ENCODE results near the gene ANKRD7. TPM values are rescaled to one million over a fixed set of nuclear protein-coding genes. Genes with fewer than 3 reads are reported as not detected.

Gene ANKRD7
- total and polyA plus RNA-seq, 4 donors: 0.42 TPM; not detected in 3

DNA sequence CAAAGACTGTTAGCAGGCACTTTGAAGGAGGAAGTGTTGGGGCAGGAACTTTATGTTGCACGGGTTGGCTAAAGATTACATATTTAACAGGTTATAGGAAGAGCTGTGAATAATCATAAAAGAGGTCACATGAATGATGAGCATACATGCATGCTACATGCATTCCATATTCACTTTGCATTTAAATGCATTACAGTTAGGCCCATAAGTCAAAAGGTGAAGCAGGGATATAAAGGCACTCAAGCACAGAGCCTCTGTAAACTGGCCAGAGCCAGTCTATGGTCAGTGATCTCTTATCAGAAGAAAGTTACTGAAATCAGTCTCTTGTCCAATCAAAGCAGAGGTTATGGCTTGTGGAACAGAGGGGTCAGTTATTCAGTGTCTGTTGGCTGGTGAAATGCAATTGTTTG is 7.3 kb upstream of the ANKRD7 start:
- Histone ChIP-seq H3K27me3 (ENCODE audit: control insufficient read depth in 4 of 4, insufficient read depth in 4 of 4, low read length in 3 of 4) (peaks cover 0 to 9% (median 3%) of the 10 kb centered on the region in 4 donors), H3K9me3 (ENCODE audit: control insufficient read depth in 4 of 4, low read length in 3 of 4) (no peaks in the 10 kb centered on the region), H3K9ac (ENCODE audit: low read depth in 1 of 2, low read length in 2 of 2) (no peak overlapping the region), H3K36me3 (ENCODE audit: control insufficient read depth in 4 of 4, insufficient read depth in 3 of 4, low read depth in 1 of 4, low read length in 3 of 4) (no peaks in the 10 kb centered on the region), H3K4me1 (ENCODE audit: control insufficient read depth in 4 of 4, insufficient read depth in 4 of 4, low read length in 3 of 4) (peaks cover 0 to 6% (median 3%) of the 10 kb centered on the region in 4 donors), H3K27ac (ENCODE audit: low read depth in 1 of 2, low read length in 2 of 2) (no peak overlapping the region), H3K4me3 (ENCODE audit: low read depth in 1 of 3, low read length in 3 of 3) (no peak overlapping the region)
- WGBS: 41% methylated on average over 1 of the region's 1 CpG
- TF ChIP-seq, protein P1, sequence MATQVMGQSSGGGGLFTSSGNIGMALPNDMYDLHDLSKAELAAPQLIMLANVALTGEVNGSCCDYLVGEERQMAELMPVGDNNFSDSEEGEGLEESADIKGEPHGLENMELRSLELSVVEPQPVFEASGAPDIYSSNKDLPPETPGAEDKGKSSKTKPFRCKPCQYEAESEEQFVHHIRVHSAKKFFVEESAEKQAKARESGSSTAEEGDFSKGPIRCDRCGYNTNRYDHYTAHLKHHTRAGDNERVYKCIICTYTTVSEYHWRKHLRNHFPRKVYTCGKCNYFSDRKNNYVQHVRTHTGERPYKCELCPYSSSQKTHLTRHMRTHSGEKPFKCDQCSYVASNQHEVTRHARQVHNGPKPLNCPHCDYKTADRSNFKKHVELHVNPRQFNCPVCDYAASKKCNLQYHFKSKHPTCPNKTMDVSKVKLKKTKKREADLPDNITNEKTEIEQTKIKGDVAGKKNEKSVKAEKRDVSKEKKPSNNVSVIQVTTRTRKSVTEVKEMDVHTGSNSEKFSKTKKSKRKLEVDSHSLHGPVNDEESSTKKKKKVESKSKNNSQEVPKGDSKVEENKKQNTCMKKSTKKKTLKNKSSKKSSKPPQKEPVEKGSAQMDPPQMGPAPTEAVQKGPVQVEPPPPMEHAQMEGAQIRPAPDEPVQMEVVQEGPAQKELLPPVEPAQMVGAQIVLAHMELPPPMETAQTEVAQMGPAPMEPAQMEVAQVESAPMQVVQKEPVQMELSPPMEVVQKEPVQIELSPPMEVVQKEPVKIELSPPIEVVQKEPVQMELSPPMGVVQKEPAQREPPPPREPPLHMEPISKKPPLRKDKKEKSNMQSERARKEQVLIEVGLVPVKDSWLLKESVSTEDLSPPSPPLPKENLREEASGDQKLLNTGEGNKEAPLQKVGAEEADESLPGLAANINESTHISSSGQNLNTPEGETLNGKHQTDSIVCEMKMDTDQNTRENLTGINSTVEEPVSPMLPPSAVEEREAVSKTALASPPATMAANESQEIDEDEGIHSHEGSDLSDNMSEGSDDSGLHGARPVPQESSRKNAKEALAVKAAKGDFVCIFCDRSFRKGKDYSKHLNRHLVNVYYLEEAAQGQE (IDR thresholded peaks at IDR 0.05): no peak
- TF ChIP-seq RAD21 (IDR thresholded peaks at IDR 0.05): no peak
- TF ChIP-seq EGR1 (IDR thresholded peaks at IDR 0.05; ENCODE audit: low read depth in 2 of 2): no peak
- no peak for TF ChIP-seq MAX (IDR thresholded peaks at IDR 0.05)
- no peak for TF ChIP-seq GABPA (IDR thresholded peaks at IDR 0.05 in 1 of 2, conservative IDR thresholded peaks at IDR 0.05 in 1 of 2)
- no peak for TF ChIP-seq ATF3 (IDR thresholded peaks at IDR 0.05)
- TF ChIP-seq FOXA1 (IDR thresholded peaks at IDR 0.05): no peak
- TF ChIP-seq, protein P2, sequence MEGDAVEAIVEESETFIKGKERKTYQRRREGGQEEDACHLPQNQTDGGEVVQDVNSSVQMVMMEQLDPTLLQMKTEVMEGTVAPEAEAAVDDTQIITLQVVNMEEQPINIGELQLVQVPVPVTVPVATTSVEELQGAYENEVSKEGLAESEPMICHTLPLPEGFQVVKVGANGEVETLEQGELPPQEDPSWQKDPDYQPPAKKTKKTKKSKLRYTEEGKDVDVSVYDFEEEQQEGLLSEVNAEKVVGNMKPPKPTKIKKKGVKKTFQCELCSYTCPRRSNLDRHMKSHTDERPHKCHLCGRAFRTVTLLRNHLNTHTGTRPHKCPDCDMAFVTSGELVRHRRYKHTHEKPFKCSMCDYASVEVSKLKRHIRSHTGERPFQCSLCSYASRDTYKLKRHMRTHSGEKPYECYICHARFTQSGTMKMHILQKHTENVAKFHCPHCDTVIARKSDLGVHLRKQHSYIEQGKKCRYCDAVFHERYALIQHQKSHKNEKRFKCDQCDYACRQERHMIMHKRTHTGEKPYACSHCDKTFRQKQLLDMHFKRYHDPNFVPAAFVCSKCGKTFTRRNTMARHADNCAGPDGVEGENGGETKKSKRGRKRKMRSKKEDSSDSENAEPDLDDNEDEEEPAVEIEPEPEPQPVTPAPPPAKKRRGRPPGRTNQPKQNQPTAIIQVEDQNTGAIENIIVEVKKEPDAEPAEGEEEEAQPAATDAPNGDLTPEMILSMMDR (IDR thresholded peaks at IDR 0.05; ENCODE audit: low read depth, low read length, missing input control): no peak
- TF ChIP-seq YY1 (IDR thresholded peaks at IDR 0.05): no peak
- TF ChIP-seq FOXA2 (IDR thresholded peaks at IDR 0.05): no peak
- no peak for TF ChIP-seq HNF4A (conservative IDR thresholded peaks at IDR 0.05)
- no peak for TF ChIP-seq HNF4G (IDR thresholded peaks at IDR 0.05)
- TF ChIP-seq JUND (IDR thresholded peaks at IDR 0.05): no peak
- TF ChIP-seq SP1 (IDR thresholded peaks at IDR 0.05): no peak
- no peak for TF ChIP-seq TAF1 (conservative IDR thresholded peaks at IDR 0.05)
- no peak for DNase-seq (ENCODE audit: low spot score)

DNA sequence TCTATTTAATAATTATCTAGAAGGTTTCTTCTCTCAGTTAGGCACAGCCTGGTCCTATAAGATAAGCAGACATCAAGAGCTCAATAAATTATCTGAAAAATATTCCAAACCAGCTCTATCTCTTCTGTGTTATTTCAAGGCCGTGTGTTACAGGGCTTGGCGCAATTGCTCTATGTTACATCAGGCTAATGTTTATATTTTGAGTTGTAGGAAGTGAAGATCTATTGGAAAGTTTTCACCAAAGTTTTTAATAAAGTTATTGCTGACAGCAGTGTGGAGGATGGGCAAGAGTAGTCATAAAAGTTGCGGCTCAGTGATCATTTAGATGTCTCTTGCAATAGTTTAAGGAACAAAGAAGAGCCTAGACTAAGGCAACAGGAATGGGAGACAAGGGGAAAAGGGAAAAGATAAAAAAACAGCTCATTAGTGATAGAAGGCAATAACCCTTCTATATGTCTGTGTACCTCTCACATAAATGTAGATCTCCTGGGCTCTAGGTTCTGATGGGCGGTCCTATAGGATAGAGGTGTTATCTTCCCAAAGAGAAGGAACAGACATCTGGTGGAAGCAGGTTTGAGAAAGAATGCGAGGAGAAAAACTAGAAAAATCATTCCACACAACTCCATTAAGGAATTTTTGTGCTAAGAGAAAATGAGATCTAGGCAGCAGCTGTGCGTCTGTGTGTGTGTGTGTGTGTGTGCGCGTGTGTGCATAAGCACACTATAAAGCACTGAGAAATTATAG is 5.9 kb upstream of the ANKRD7 start:
- TF ChIP-seq HNF4A (conservative IDR thresholded peaks at IDR 0.05): no peak
- TF ChIP-seq SP1 (IDR thresholded peaks at IDR 0.05): no peak
- TF ChIP-seq, protein P2 (IDR thresholded peaks at IDR 0.05; ENCODE audit: low read depth, low read length, missing input control): no peak
- TF ChIP-seq GABPA (IDR thresholded peaks at IDR 0.05 in 1 of 2, conservative IDR thresholded peaks at IDR 0.05 in 1 of 2): no peak
- 90% methylated on average over 8 of the region's 8 CpGs for WGBS
- Histone ChIP-seq H3K36me3 (ENCODE audit: control insufficient read depth in 4 of 4, insufficient read depth in 3 of 4, low read depth in 1 of 4, low read length in 3 of 4) (no peaks in the 10 kb centered on the region), H3K27me3 (ENCODE audit: control insufficient read depth in 4 of 4, insufficient read depth in 4 of 4, low read length in 3 of 4) (peaks cover 0 to 9% (median 3%) of the 10 kb centered on the region in 4 donors), H3K27ac (ENCODE audit: low read depth in 1 of 2, low read length in 2 of 2) (no peak overlapping the region), H3K4me3 (ENCODE audit: low read depth in 1 of 3, low read length in 3 of 3) (no peak overlapping the region), H3K9ac (ENCODE audit: low read depth in 1 of 2, low read length in 2 of 2) (no peak overlapping the region), H3K9me3 (ENCODE audit: control insufficient read depth in 4 of 4, low read length in 3 of 4) (no peaks in the 10 kb centered on the region), H3K4me1 (ENCODE audit: control insufficient read depth in 4 of 4, insufficient read depth in 4 of 4, low read length in 3 of 4) (peaks cover 0 to 6% (median 3%) of the 10 kb centered on the region in 4 donors)
- no peak for DNase-seq (ENCODE audit: low spot score)

Data from liver (tissue), 9 donors.